GM19438 (cell line): ENCODE results near the gene NEB.
"Not testable (repeated sequence)": the region's sequence is repeated elsewhere in the genome, so short reads cannot be mapped to it uniquely, and the experiment has no call there.

Source experiments
- ATAC-seq: cut with Tn5 transposase; IDR thresholded peaks from one replicate; pipeline ENCODE4 v1.9.1; 2021; ENCODE audit warnings: low read depth; ENCODE audit not compliant: unreplicated experiment

NEB gene

DNA sequence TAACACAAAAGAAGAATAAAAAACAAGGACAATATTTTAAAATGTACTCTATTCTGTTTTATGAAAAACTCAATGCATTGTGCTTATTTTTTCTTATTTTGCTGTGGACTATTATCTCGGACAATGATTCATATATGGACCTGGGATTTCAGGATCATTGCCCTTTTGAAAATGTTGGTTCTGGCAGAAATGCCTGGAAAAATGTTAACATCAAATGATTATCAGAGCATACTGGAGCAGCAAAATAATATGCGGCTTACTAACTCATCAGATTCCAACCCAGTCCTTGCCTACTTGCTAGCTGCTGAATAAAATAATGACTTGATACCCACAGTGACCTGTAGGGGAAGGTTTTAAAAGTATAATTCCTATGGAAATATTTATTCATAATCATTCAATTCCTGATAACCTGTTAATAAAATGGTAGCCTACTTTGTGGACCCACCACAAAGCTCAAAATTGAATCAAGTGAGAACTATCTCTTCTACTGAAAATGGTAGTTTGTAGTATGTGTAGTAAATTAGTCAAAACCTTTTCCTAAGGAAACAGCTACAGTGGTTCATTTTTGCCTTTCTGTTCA, 117.4 kb downstream of the NEB start:
- no peak for ATAC-seq

DNA sequence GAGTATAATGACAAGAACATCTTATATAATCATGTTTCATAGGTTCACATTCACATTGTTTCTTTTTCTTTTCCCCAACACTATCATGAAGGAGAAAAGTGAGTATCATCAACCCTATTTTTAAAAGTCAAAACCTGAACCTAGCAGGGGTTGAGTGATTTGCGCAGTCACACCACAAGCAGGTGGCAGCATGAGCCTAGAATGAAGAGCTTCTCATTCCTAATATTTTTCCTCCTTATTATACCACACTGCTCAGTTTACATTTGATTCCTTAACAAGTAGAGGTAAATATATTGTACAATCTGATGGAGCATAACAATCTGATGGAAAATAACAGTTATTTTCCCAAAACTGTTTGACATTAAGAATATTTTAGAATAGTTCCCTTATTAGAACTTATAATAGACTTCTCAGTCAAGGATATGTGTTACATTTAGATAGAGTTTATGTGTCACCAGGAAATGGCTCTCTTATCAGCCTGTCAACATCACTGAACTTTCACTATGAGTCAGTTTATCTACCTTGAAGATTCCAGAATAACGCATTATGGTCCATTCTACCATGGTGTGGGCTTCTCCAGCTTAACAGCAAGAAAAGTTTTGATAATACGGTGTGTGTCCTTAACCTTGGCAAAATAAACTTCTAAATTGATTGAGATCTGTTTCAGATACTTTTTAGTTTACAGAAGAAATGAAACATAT, 119.5 kb downstream of the NEB start:
- no peak for ATAC-seq

DNA sequence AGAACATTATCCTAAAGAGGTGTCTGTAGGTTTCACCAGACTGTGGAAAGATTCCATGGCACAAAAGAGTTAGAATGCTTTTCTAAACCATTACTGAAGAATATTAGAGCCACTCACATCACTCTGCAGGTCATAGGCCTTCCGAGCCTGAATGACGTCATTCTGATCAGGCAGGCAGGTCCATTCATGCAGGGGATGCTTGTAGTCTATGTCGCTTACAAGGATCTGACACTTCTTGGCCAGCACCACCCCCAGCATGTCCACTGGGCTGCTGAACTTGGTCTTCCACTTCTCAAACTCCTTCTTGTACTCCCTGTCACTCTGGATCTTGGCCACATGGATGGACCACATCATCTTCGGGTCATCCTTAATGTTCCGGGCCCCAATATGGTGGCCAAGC, 120.1 kb downstream of the NEB start:
- ATAC-seq: no peak

- ATAC-seq: no peak
Observed at GRCh38 chr2:151611351-151611750, 122.9 kb downstream of the NEB start.

GRCh38 chr2:151610310-151610709, 124.0 kb downstream of the NEB start:
- ATAC-seq: no peak

- ATAC-seq: no peak
Observed at GRCh38 chr2:151609705-151610104, 124.6 kb downstream of the NEB start.

DNA sequence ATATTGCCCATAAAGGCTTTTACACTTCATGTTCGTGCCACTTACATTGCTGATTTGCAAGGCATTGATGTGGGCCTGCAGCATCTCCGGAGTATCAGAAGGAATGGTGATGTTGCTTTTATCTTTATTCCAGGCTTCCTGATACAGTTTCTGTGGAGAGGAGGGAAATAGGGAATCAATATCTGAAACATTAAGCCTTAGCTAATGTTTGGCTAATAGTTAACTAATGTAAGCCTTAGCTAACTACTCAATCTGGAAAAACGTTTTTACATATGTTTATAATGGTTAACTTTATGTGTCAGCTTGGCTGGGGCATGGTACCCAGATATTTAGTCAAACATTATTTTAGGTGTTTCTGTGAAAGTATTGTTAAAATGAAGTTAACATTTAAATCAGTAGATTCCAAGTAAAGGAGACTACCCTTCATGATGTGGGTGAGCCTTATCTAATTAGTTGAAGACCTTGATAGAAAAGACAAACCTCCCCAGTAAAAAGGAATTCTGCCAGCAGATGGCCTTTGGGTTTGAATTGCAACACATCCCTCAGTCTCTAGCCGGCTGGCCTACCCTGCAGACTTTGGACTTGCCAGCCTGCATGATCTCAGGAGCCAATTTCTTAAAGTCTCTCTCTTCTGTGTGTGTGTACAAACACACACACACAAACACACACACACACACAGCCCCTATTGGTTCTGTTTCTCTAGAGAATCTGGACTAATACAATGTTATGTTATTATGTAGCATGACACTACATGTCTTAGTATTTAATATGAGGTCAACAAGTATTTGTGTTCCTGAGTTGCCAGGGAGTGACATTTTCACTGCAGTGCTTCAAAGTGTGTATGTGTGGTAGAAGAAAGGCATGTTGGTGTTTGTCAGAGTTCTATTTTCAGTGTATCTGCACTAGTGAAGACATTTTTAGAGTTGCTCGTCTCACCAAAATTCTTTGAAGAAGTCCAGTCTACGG, 126.5 kb downstream of the NEB start:
- not testable (repeated sequence) for ATAC-seq

DNA sequence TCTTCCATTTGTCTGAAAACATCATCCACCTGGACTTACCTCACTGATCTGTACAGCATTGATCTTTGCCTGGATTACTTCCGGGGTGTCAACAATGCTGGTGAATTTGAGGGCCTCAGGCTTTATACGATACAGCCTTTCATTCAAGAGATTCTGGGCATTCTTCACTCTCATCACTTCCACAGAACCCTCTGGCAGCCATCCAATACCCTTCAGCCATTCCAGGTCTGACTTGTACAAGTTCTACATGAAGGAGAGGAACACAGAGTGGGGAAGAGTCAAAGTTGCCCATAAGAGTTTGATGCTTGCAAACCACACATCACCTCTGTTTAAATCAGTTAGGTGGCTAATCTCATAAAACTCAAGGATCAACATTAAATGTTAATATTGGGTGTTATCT, 130.7 kb downstream of the NEB start:
- not testable (repeated sequence) for ATAC-seq

DNA sequence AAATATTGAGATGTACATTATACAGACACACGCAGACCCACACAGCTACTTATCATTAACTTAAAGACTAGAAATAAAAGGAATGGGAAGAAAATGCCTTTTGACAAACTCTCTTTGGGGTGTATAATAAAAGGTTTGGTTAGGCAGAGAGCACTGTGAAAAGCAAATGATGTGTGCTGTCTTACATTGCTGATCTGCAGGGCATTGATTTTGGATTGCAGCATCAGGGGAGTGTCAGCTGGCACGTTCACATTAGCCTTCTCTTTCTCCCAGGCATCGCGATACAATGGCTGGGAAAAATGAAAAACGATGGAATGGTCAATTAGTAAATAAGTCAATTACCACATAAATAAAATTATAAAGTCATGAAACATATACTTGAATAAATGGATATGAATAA, 131.9 kb downstream of the NEB start:
- not testable (repeated sequence) for ATAC-seq

DNA sequence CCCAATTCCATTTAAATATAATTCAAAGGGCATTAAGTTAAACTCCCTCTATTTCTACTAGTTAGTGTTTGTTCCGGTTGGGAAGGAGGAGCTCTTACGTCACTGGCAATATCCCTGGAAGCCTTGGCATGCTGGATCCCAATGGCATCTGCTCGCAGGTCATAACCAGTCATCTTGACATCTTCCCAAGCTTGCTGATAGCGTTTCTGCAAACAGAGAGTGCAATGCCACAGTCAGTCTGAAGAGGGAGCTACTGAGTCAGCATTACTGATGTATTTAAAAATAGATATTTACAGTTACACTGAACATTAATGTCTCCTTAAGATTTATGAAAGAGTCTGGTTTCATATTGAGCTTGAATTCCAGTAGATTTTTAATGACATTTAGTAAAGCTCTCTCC, 132.5 kb downstream of the NEB start:
- ATAC-seq: not testable (repeated sequence)

DNA sequence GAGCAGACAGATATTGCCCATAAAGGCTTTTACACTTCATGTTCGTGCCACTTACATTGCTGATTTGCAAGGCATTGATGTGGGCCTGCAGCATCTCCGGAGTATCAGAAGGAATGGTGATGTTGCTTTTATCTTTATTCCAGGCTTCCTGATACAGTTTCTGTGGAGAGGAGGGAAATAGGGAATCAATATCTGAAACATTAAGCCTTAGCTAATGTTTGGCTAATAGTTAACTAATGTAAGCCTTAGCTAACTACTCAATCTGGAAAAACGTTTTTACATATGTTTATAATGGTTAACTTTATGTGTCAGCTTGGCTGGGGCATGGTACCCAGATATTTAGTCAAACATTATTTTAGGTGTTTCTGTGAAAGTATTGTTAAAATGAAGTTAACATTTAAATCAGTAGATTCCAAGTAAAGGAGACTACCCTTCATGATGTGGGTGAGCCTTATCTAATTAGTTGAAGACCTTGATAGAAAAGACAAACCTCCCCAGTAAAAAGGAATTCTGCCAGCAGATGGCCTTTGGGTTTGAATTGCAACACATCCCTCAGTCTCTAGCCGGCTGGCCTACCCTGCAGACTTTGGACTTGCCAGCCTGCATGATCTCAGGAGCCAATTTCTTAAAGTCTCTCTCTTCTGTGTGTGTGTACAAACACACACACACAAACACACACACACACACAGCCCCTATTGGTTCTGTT, 137.2 kb downstream of the NEB start:
- not testable (repeated sequence) for ATAC-seq

GRCh38 chr2:151591908-151592255, 142.4 kb downstream of the NEB start:
- not testable (repeated sequence) for ATAC-seq

DNA sequence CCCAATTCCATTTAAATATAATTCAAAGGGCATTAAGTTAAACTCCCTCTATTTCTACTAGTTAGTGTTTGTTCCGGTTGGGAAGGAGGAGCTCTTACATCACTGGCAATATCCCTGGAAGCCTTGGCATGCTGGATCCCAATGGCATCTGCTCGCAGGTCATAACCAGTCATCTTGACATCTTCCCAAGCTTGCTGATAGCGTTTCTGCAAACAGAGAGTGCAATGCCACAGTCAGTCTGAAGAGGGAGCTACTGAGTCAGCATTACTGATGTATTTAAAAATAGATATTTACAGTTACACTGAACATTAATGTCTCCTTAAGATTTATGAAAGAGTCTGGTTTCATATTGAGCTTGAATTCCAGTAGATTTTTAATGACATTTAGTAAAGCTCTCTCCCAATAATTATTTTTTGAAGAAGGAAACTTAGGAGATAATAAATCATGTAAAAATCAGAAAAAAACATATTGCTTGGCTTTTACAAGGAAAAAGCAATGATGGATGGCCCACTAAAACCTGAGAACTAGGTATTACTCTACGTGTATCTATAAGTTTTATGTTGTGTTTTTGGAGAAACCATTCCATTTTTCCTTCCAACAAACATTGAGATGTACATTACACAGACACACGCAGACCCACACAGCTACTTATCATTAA, 142.9 kb downstream of the NEB start:
- not testable (repeated sequence) for ATAC-seq

DNA sequence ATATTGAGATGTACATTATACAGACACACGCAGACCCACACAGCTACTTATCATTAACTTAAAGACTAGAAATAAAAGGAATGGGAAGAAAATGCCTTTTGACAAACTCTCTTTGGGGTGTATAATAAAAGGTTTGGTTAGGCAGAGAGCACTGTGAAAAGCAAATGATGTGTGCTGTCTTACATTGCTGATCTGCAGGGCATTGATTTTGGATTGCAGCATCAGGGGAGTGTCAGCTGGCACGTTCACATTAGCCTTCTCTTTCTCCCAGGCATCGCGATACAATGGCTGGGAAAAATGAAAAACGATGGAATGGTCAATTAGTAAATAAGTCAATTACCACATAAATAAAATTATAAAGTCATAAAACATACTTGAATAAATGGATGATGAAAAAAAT, 153.0 kb downstream of the NEB start:
- ATAC-seq: not testable (repeated sequence)

DNA sequence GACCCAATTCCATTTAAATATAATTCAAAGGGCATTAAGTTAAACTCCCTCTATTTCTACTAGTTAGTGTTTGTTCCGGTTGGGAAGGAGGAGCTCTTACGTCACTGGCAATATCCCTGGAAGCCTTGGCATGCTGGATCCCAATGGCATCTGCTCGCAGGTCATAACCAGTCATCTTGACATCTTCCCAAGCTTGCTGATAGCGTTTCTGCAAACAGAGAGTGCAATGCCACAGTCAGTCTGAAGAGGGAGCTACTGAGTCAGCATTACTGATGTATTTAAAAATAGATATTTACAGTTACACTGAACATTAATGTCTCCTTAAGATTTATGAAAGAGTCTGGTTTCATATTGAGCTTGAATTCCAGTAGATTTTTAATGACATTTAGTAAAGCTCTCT, 153.6 kb downstream of the NEB start:
- ATAC-seq: not testable (repeated sequence)

- ATAC-seq: no peak
Observed at GRCh38 chr2:151577116-151577515, 157.2 kb downstream of the NEB start.

DNA sequence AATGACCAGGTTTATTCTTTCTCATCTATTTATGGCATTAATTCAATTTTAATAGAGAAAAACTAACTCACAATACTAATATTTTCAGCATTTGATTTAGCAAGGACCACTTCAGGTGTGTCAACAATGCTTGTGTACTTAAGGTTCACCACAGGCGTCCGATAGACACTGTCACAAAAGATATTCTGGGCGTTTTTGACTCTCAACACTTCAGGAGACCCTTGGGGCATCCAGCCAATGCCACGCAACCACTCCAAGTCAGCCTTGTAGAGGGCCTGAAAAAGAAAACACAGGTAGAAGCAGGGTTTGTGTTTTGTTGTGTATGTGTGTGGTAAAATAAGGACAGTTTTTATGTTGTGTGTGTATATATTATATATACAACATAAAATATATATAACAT, 158.2 kb downstream of the NEB start:
- no peak for ATAC-seq

DNA sequence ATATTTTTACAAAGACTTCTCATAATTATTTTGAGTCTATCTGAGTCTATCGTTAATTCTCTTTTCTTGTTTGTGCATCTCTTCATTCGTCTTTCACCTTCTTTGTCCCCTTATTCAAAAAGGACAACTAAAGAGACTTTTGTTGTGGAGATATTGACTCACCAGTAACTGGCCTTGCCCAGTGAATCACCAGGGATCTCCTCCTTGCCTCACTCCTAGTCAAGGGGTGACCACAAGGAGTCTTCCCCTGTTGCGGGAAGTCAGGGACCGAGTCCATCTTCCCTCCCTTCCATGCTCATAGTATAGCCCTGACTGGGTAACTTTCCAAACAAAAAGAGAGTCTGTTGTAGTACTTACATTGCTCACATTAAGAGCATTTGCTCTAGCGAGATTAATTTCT, 158.9 kb downstream of the NEB start:
- ATAC-seq: no peak

- ATAC-seq: no peak
Observed at GRCh38 chr2:151570191-151570590, 164.1 kb downstream of the NEB start.

DNA sequence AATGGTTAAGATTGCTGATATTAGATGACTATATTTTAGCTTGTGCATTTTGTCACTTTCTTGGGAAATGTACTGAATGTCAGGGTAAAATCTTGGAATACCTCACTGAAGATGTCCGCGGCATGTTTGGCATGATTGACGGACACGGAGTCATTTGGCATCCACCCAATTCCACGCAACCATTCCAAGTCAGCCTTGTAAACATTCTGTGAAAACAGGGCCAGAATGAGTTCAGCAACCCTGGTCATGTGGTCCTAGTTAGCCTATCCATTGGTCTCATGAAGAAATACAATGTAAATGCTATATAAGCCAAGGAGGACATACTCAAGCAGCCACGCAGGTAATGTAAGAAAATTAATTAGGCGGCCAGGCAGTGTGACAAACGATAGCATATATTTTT, 165.1 kb downstream of the NEB start:
- no peak for ATAC-seq
